ENCODE measurements around the gene BUB1.

The BUB1 gene

GRCh38 chr2:110720547-110720946, 42.7 kb upstream of the BUB1 start:
- Histone ChIP-seq H4K5ac (ENCODE audit: low read length) (no peak overlapping the region), H3K56ac (ENCODE audit: low read length) (no peak overlapping the region), H4K8ac (ENCODE audit: low read depth, low read length) (no peak overlapping the region), H3K27ac (ENCODE audit: low read depth, low read length) (no peak overlapping the region), H3K4me1 (ENCODE audit: control insufficient read depth, low read depth, low read length) (no peaks in the 10 kb centered on the region), H3K36me3 (ENCODE audit: control insufficient read depth, insufficient read depth, low read length) (no peaks in the 10 kb centered on the region), H3K18ac (ENCODE audit: low read length) (no peak overlapping the region), H3K23ac (ENCODE audit: low read length) (no peak overlapping the region), H2AK5ac (ENCODE audit: low read length) (no peak overlapping the region), H3K27me3 (ENCODE audit: insufficient read depth, low read length, poor library complexity) (no peaks in the 10 kb centered on the region), H3K9ac (ENCODE audit: low read length) (no peak overlapping the region), H3K4ac (ENCODE audit: low read depth, low read length) (no peak overlapping the region), H3K4me2 (ENCODE audit: low read length) (no peak overlapping the region), H2BK15ac (replicated peaks; ENCODE audit: low read depth) (no peak overlapping the region), H2BK5ac (ENCODE audit: low read length) (no peak overlapping the region), H3K79me2 (ENCODE audit: control insufficient read depth, insufficient read depth, low read length) (no peaks in the 10 kb centered on the region), H2BK120ac (ENCODE audit: low read depth, low read length) (no peak overlapping the region), H3K4me3 (ENCODE audit: low read length) (no peak overlapping the region), H3K79me1 (ENCODE audit: low read length) (no peaks in the 10 kb centered on the region)
- DNase-seq, result no peak
- no CpG with 5 or more reads among the region's 5 CpGs for WGBS (ENCODE audit: extremely low coverage, insufficient coverage, low lambda C conversion rate)

- no peak overlapping the region for H3K4me2 ChIP-seq (ENCODE audit: low read length)
- H2BK5ac ChIP-seq (ENCODE audit: low read length), result no peak overlapping the region
- H3K23ac ChIP-seq (ENCODE audit: low read length), result no peak overlapping the region
- H3K79me1 ChIP-seq (ENCODE audit: low read length), result no peaks in the 10 kb centered on the region
- no peaks in the 10 kb centered on the region for H3K79me2 ChIP-seq (ENCODE audit: control insufficient read depth, insufficient read depth, low read length)
- no peak overlapping the region for H3K4me3 ChIP-seq (ENCODE audit: low read length)
- no peak overlapping the region for H4K8ac ChIP-seq (ENCODE audit: low read depth, low read length)
- H3K56ac ChIP-seq (ENCODE audit: low read length), result no peak overlapping the region
- H4K5ac ChIP-seq (ENCODE audit: low read length), result no peak overlapping the region
- H3K9ac ChIP-seq (ENCODE audit: low read length), result no peak overlapping the region
- H2BK15ac ChIP-seq (replicated peaks; ENCODE audit: low read depth), result no peak overlapping the region
- no peak overlapping the region for H3K18ac ChIP-seq (ENCODE audit: low read length)
- no peak overlapping the region for H3K4ac ChIP-seq (ENCODE audit: low read depth, low read length)
- DNase-seq, result no peak
- no peak overlapping the region for H2BK120ac ChIP-seq (ENCODE audit: low read depth, low read length)
- no peak overlapping the region for H2AK5ac ChIP-seq (ENCODE audit: low read length)
- no CpG with 5 or more reads among the region's 2 CpGs for WGBS (ENCODE audit: extremely low coverage, insufficient coverage, low lambda C conversion rate)
- no peaks in the 10 kb centered on the region for H3K27me3 ChIP-seq (ENCODE audit: insufficient read depth, low read length, poor library complexity)
- no peaks in the 10 kb centered on the region for H3K36me3 ChIP-seq (ENCODE audit: control insufficient read depth, insufficient read depth, low read length)
- H3K4me1 ChIP-seq (ENCODE audit: control insufficient read depth, low read depth, low read length), result no peaks in the 10 kb centered on the region
- no peak overlapping the region for H3K27ac ChIP-seq (ENCODE audit: low read depth, low read length)
Measured at GRCh38 chr2:110718990-110719389, 41.1 kb upstream of the BUB1 start.

GRCh38 chr2:110718382-110718781, 40.5 kb upstream of the BUB1 start:
- H3K79me1 ChIP-seq (ENCODE audit: low read length), result no peaks in the 10 kb centered on the region
- no peak overlapping the region for H2BK120ac ChIP-seq (ENCODE audit: low read depth, low read length)
- H4K8ac ChIP-seq (ENCODE audit: low read depth, low read length), result no peak overlapping the region
- no peak for DNase-seq
- H3K4me1 ChIP-seq (ENCODE audit: control insufficient read depth, low read depth, low read length), result no peaks in the 10 kb centered on the region
- no peak overlapping the region for H2BK5ac ChIP-seq (ENCODE audit: low read length)
- H3K79me2 ChIP-seq (ENCODE audit: control insufficient read depth, insufficient read depth, low read length), result no peaks in the 10 kb centered on the region
- no peak overlapping the region for H3K4me2 ChIP-seq (ENCODE audit: low read length)
- H4K5ac ChIP-seq (ENCODE audit: low read length), result no peak overlapping the region
- H2AK5ac ChIP-seq (ENCODE audit: low read length), result no peak overlapping the region
- no peak overlapping the region for H3K9ac ChIP-seq (ENCODE audit: low read length)
- H3K4ac ChIP-seq (ENCODE audit: low read depth, low read length), result no peak overlapping the region
- no peak overlapping the region for H3K4me3 ChIP-seq (ENCODE audit: low read length)
- no peak overlapping the region for H3K18ac ChIP-seq (ENCODE audit: low read length)
- no peaks in the 10 kb centered on the region for H3K27me3 ChIP-seq (ENCODE audit: insufficient read depth, low read length, poor library complexity)
- H3K56ac ChIP-seq (ENCODE audit: low read length), result no peak overlapping the region
- no peaks in the 10 kb centered on the region for H3K36me3 ChIP-seq (ENCODE audit: control insufficient read depth, insufficient read depth, low read length)
- H2BK15ac ChIP-seq (replicated peaks; ENCODE audit: low read depth), result no peak overlapping the region
- H3K27ac ChIP-seq (ENCODE audit: low read depth, low read length), result no peak overlapping the region
- WGBS (ENCODE audit: extremely low coverage, insufficient coverage, low lambda C conversion rate), result no CpG with 5 or more reads among the region's 2 CpGs
- no peak overlapping the region for H3K23ac ChIP-seq (ENCODE audit: low read length)

- H2BK120ac ChIP-seq (ENCODE audit: low read depth, low read length), result no peak overlapping the region
- H3K4me1 ChIP-seq (ENCODE audit: control insufficient read depth, low read depth, low read length), result no peaks in the 10 kb centered on the region
- no CpG with 5 or more reads among the region's 4 CpGs for whole genome bisulfite sequencing (ENCODE audit: extremely low coverage, insufficient coverage, low lambda C conversion rate)
- no peaks in the 10 kb centered on the region for H3K36me3 ChIP-seq (ENCODE audit: control insufficient read depth, insufficient read depth, low read length)
- no peak overlapping the region for H2AK5ac ChIP-seq (ENCODE audit: low read length)
- H4K5ac ChIP-seq (ENCODE audit: low read length), result no peak overlapping the region
- H2BK15ac ChIP-seq (replicated peaks; ENCODE audit: low read depth), result no peak overlapping the region
- no peak overlapping the region for H3K4me3 ChIP-seq (ENCODE audit: low read length)
- no peak overlapping the region for H3K56ac ChIP-seq (ENCODE audit: low read length)
- H3K27ac ChIP-seq (ENCODE audit: low read depth, low read length), result no peak overlapping the region
- no peak overlapping the region for H2BK5ac ChIP-seq (ENCODE audit: low read length)
- H3K23ac ChIP-seq (ENCODE audit: low read length), result no peak overlapping the region
- no peak for DNase-seq
- no peak overlapping the region for H3K9ac ChIP-seq (ENCODE audit: low read length)
- H3K4me2 ChIP-seq (ENCODE audit: low read length), result no peak overlapping the region
- no peak overlapping the region for H3K18ac ChIP-seq (ENCODE audit: low read length)
- H3K4ac ChIP-seq (ENCODE audit: low read depth, low read length), result no peak overlapping the region
- H3K79me2 ChIP-seq (ENCODE audit: control insufficient read depth, insufficient read depth, low read length), result no peaks in the 10 kb centered on the region
- H3K79me1 ChIP-seq (ENCODE audit: low read length), result no peaks in the 10 kb centered on the region
- no peaks in the 10 kb centered on the region for H3K27me3 ChIP-seq (ENCODE audit: insufficient read depth, low read length, poor library complexity)
- H4K8ac ChIP-seq (ENCODE audit: low read depth, low read length), result no peak overlapping the region
Measured at GRCh38 chr2:110717734-110718133, 39.9 kb upstream of the BUB1 start.

- Histone ChIP-seq H4K8ac (ENCODE audit: low read depth, low read length) (no peak overlapping the region), H2BK15ac (replicated peaks; ENCODE audit: low read depth) (no peak overlapping the region), H3K4ac (ENCODE audit: low read depth, low read length) (no peak overlapping the region), H3K79me1 (ENCODE audit: low read length) (no peaks in the 10 kb centered on the region), H3K4me1 (ENCODE audit: control insufficient read depth, low read depth, low read length) (no peaks in the 10 kb centered on the region), H3K4me3 (ENCODE audit: low read length) (no peak overlapping the region), H2AK5ac (ENCODE audit: low read length) (no peak overlapping the region), H4K5ac (ENCODE audit: low read length) (no peak overlapping the region), H2BK5ac (ENCODE audit: low read length) (no peak overlapping the region), H3K56ac (ENCODE audit: low read length) (no peak overlapping the region), H2BK120ac (ENCODE audit: low read depth, low read length) (no peak overlapping the region), H3K79me2 (ENCODE audit: control insufficient read depth, insufficient read depth, low read length) (no peaks in the 10 kb centered on the region), H3K23ac (ENCODE audit: low read length) (no peak overlapping the region), H3K4me2 (ENCODE audit: low read length) (no peak overlapping the region), H3K18ac (ENCODE audit: low read length) (no peak overlapping the region), H3K27me3 (ENCODE audit: insufficient read depth, low read length, poor library complexity) (no peaks in the 10 kb centered on the region), H3K27ac (ENCODE audit: low read depth, low read length) (no peak overlapping the region), H3K36me3 (ENCODE audit: control insufficient read depth, insufficient read depth, low read length) (no peaks in the 10 kb centered on the region), H3K9ac (ENCODE audit: low read length) (no peak overlapping the region)
- no peak for DNase-seq
- no CpG with 5 or more reads among the region's 3 CpGs for WGBS (ENCODE audit: extremely low coverage, insufficient coverage, low lambda C conversion rate)
Measured at GRCh38 chr2:110716959-110717645, 39.2 kb upstream of the BUB1 start.

All from mesendoderm (in vitro differentiated cells).